Tibial artery (tissue), 4 donors: Measurements from ENCODE around the gene LAMA5.

Source experiments
- DNase-seq, 2 donors: peaks; one replicate each; pipeline ENCODE4 v3.0.0-alpha.2; 2019
- H3K27ac ChIP-seq, 2 donors: fragments of 200-600 bp; sonication (generic) in 1 of 2; 1 replicate in 1 of 2; 2 replicates in 1 of 2; pipeline ENCODE4 v1.5.1; 2018 to 2019; ENCODE audit warnings: mild to moderate bottlenecking in 1 of 2
- H3K27me3 ChIP-seq, 2 donors: fragments of 200-600 bp; sonication (generic) in 1 of 2; one replicate each; pipeline versions ENCODE4 v1.5.1 to v1.6.0; 2016 to 2019
- H3K36me3 ChIP-seq, 3 donors: fragments of 200-600 bp; sonication (generic) in 2 of 3; one replicate each; pipeline ENCODE4 v1.5.1; 2016 to 2019; ENCODE audit warnings: mild to moderate bottlenecking in 2 of 3
- H3K4me1 ChIP-seq, 4 donors: fragments of 200-600 bp; sonication (generic) in 2 of 4; 1 replicate in 3 of 4; 2 replicates in 1 of 4; pipeline ENCODE4 v1.5.1; 2016 to 2019
- H3K4me3 ChIP-seq, 2 donors: fragments of 200-600 bp; sonication (generic) in 1 of 2; 1 replicate in 1 of 2; 2 replicates in 1 of 2; pipeline ENCODE4 v1.5.1; 2018 to 2019; ENCODE audit warnings: mild to moderate bottlenecking in 2 of 2
- H3K9me3 ChIP-seq, 3 donors: fragments of 200-600 bp; sonication (generic) in 1 of 3; one replicate each; pipeline ENCODE4 v1.5.1; 2016 to 2019
- CTCF ChIP-seq, 2 experiments: fragments of 200-600 bp in 1 of 2; fragments of 450-650 bp in 1 of 2; IDR thresholded peaks; one replicate each; pipeline ENCODE4 v1.5.1; 2017 to 2019; ENCODE audit warnings: antibody characterized with exemption in 2 of 2, mild to moderate bottlenecking in 1 of 2, moderate library complexity in 1 of 2
- intact Hi-C: fragments of 100-400 bp; cut with DNase I; formaldehyde crosslinking; loops from one replicate; pipeline ENCODE4 v1.15.0; 2023; ENCODE audit warnings: low total_unique reads

LAMA5 gene

GRCh38 chr20:62357187-62357667, 9.9 kb downstream of the LAMA5 start:
- Histone ChIP-seq H3K27ac (peak overlapping the region; percentile 96 to 97), H3K9me3 (no peaks in the 10 kb centered on the region), H3K27me3 (no peaks in the 10 kb centered on the region), H3K4me3 (peak overlapping the region; percentile 41 to 49), H3K4me1 (peaks cover 19 to 98% (median 96%) of the 10 kb centered on the region in 4 donors), H3K36me3 (peaks cover 2 to 14% (median 4%) of the 10 kb centered on the region in 3 donors)
- DNase-seq, result peak; percentile 63 to 93
- intact Hi-C loops, result no loop called here
- no peak for TF ChIP-seq CTCF (IDR thresholded peaks at IDR 0.05)

- H3K4me3 ChIP-seq, result peak overlapping the region; percentile 41 to 49
- DNase-seq, result no peak
- no peak for TF ChIP-seq CTCF (IDR thresholded peaks at IDR 0.05)
- no peaks in the 10 kb centered on the region for H3K27me3 ChIP-seq
- peak overlapping the region; percentile 96 to 97 for H3K27ac ChIP-seq
- H3K4me1 ChIP-seq, result peaks cover 19 to 97% (median 93%) of the 10 kb centered on the region in 4 donors
- H3K9me3 ChIP-seq, result no peaks in the 10 kb centered on the region
- intact Hi-C loops, result no loop called here
- H3K36me3 ChIP-seq, result peaks cover 8 to 14% (median 9%) of the 10 kb centered on the region in 3 donors
Measured at GRCh38 chr20:62356589-62357186, 10.4 kb downstream of the LAMA5 start.

- peak overlapping the region; percentile 96 to 97 for H3K27ac ChIP-seq
- peaks cover 19 to 90% (median 87%) of the 10 kb centered on the region in 4 donors for H3K4me1 ChIP-seq
- no peaks in the 10 kb centered on the region for H3K9me3 ChIP-seq
- peak overlapping the region; percentile 41 to 49 for H3K4me3 ChIP-seq
- peaks cover 14 to 16% (median 14%) of the 10 kb centered on the region in 3 donors for H3K36me3 ChIP-seq
- intact Hi-C loops, result no loop called here
- no peaks in the 10 kb centered on the region for H3K27me3 ChIP-seq
- TF ChIP-seq CTCF (IDR thresholded peaks at IDR 0.05), result no peak
- peak; percentile 54 to 93 for DNase-seq
Measured at GRCh38 chr20:62355878-62356588, 11.1 kb downstream of the LAMA5 start.

- H3K4me1 ChIP-seq, result peaks cover 19 to 85% (median 81%) of the 10 kb centered on the region in 4 donors
- intact Hi-C loops, result no loop called here
- H3K27ac ChIP-seq, result peak overlapping the region; percentile 96 to 97
- no peaks in the 10 kb centered on the region for H3K27me3 ChIP-seq
- no peak for TF ChIP-seq CTCF (IDR thresholded peaks at IDR 0.05)
- peak in 1 of 2 donors; percentile 88 for DNase-seq
- no peaks in the 10 kb centered on the region for H3K9me3 ChIP-seq
- H3K36me3 ChIP-seq, result peaks cover 18 to 21% (median 19%) of the 10 kb centered on the region in 3 donors
- peak overlapping the region; percentile 41 to 49 for H3K4me3 ChIP-seq
Measured at GRCh38 chr20:62355516-62355877, 11.6 kb downstream of the LAMA5 start.

- H3K9me3 ChIP-seq, result no peaks in the 10 kb centered on the region
- peaks cover 24 to 27% (median 26%) of the 10 kb centered on the region in 3 donors for H3K36me3 ChIP-seq
- peaks cover 19 to 82% (median 79%) of the 10 kb centered on the region in 4 donors for H3K4me1 ChIP-seq
- intact Hi-C loops, result loop anchor here (5.0 kb wide), 1 partner anchor 38 kb away; no protein-coding TSS in a partner anchor
- TF ChIP-seq CTCF (IDR thresholded peaks at IDR 0.05), result no peak
- H3K4me3 ChIP-seq, result peak overlapping the region; percentile 41 to 49
- H3K27me3 ChIP-seq, result no peaks in the 10 kb centered on the region
- DNase-seq, result no peak
- H3K27ac ChIP-seq, result peak overlapping the region; percentile 96 to 97
Measured at GRCh38 chr20:62354811-62355341, 12.2 kb downstream of the LAMA5 start.
